Activated CD4-positive, CD25-positive, alpha-beta regulatory T cell treated with anti-CD3 and anti-CD28 coated beads, Interleukin-2, amount 50 U/mL, for 16 hours (primary cell): ENCODE results near the gene TIFAB.
"Not testable (repeated sequence)": the region's sequence is repeated elsewhere in the genome, so short reads cannot be mapped to it uniquely, and the experiment has no call there.

ENCODE experiments used
- DNase-seq: peaks from one replicate; pipeline ENCODE4 v3.0.0-alpha.2; 2020; ENCODE audit warnings: low read depth, low spot score

The TIFAB gene

GRCh38 chr5:135452321-135453030, at the start of gene TIFAB:
TIFAB (minus strand) TSS chr5:135452351; CDS start chr5:135449939, 2,412 bp downstream.
- DNase-seq = no peak

- no peak for DNase-seq
Measured at GRCh38 chr5:135498637-135498995, 46.5 kb upstream of the TIFAB start.

GRCh38 chr5:135497971-135498636, 46.0 kb upstream of the TIFAB start:
- DNase-seq = no peak

GRCh38 chr5:135495531-135495930, 43.4 kb upstream of the TIFAB start:
- not testable (repeated sequence) for DNase-seq

GRCh38 chr5:135494196-135494595, 42.0 kb upstream of the TIFAB start:
- DNase-seq = no peak

- no peak for DNase-seq
Measured at GRCh38 chr5:135493406-135494180, 41.4 kb upstream of the TIFAB start.

GRCh38 chr5:135492319-135492626, 40.1 kb upstream of the TIFAB start:
- DNase-seq = no peak

GRCh38 chr5:135491552-135492318, 39.6 kb upstream of the TIFAB start:
- DNase-seq = no peak

- no peak for DNase-seq
Measured at GRCh38 chr5:135491038-135491551, 38.9 kb upstream of the TIFAB start.

- no peak for DNase-seq
Measured at GRCh38 chr5:135490245-135491037, 38.3 kb upstream of the TIFAB start.

- DNase-seq = no peak
Measured at GRCh38 chr5:135489466-135490244, 37.5 kb upstream of the TIFAB start.

GRCh38 chr5:135488727-135489465, 36.7 kb upstream of the TIFAB start:
- DNase-seq = no peak

- DNase-seq = no peak
Measured at GRCh38 chr5:135487839-135488514, 35.8 kb upstream of the TIFAB start.

- DNase-seq = no peak
Measured at GRCh38 chr5:135487037-135487395, 34.9 kb upstream of the TIFAB start.

GRCh38 chr5:135486131-135487036, 34.2 kb upstream of the TIFAB start:
- DNase-seq = no peak

- no peak for DNase-seq
Measured at GRCh38 chr5:135484674-135485086, 32.5 kb upstream of the TIFAB start.

- DNase-seq = no peak
Measured at GRCh38 chr5:135483254-135483653, 31.1 kb upstream of the TIFAB start.

GRCh38 chr5:135482381-135482933, 30.3 kb upstream of the TIFAB start:
- no peak for DNase-seq
